Liver (tissue), 9 donors: ENCODE measurements around the gene ANK3. TPM values are rescaled to one million over a fixed set of nuclear protein-coding genes. Genes with fewer than 3 reads are reported as not detected.
"Not testable (repeated sequence)": the region's sequence is repeated elsewhere in the genome, so short reads cannot be mapped to it uniquely, and the experiment has no call there.

Experiments used
- DNase-seq: peaks from one replicate; pipeline ENCODE4 v3.0.0-alpha.2; 2017; ENCODE audit warnings: low spot score
- H3K27ac ChIP-seq, 2 donors: one replicate each; pipeline ENCODE4 v1.7.0; 2013; ENCODE audit warnings: inconsistent platforms in 2 of 2, low read length in 2 of 2, control low read depth in 1 of 2, low read depth in 1 of 2, mild to moderate bottlenecking in 1 of 2
- H3K27me3 ChIP-seq, 4 donors: one replicate each; pipeline versions ENCODE4 v1.6.1 to v1.7.0; 2013; ENCODE audit warnings: low read length in 3 of 4, inconsistent platforms in 1 of 4, mild to moderate bottlenecking in 1 of 4, moderate library complexity in 1 of 4; ENCODE audit not compliant: control insufficient read depth in 4 of 4, insufficient read depth in 4 of 4
- H3K36me3 ChIP-seq, 4 donors: one replicate each; pipeline versions ENCODE4 v1.6.1 to v1.7.0; 2013; ENCODE audit warnings: low read length in 3 of 4, mild to moderate bottlenecking in 3 of 4, low read depth in 1 of 4, moderate library complexity in 1 of 4; ENCODE audit not compliant: control insufficient read depth in 4 of 4, insufficient read depth in 3 of 4
- H3K4me1 ChIP-seq, 4 donors: one replicate each; pipeline versions ENCODE4 v1.6.1 to v1.7.0; 2013; ENCODE audit warnings: low read length in 3 of 4, mild to moderate bottlenecking in 3 of 4, moderate library complexity in 1 of 4; ENCODE audit not compliant: control insufficient read depth in 4 of 4, insufficient read depth in 4 of 4
- H3K4me3 ChIP-seq, 3 donors: one replicate each; pipeline versions ENCODE4 v1.6.1 to v1.7.0; 2013; ENCODE audit warnings: low read length in 3 of 3, control low read depth in 1 of 3, low read depth in 1 of 3, mild to moderate bottlenecking in 1 of 3
- H3K9ac ChIP-seq, 2 donors: one replicate each; pipeline ENCODE4 v1.7.0; 2013; ENCODE audit warnings: low read length in 2 of 2, mild to moderate bottlenecking in 2 of 2, moderate library complexity in 2 of 2, control low read depth in 1 of 2, low read depth in 1 of 2
- H3K9me3 ChIP-seq, 4 donors: one replicate each; pipeline versions ENCODE4 v1.6.1 to v1.7.0; 2013; ENCODE audit warnings: low read length in 3 of 4; ENCODE audit not compliant: control insufficient read depth in 4 of 4
- FOXA1 ChIP-seq: IDR thresholded peaks from 2 replicates; pipeline ENCODE4 v1.6.1; 2016; ENCODE audit warnings: antibody characterized with exemption
- FOXA2 ChIP-seq: IDR thresholded peaks from 2 replicates; pipeline ENCODE4 v1.6.1; 2016; ENCODE audit warnings: antibody characterized with exemption
- HNF4G ChIP-seq: IDR thresholded peaks from 2 replicates; pipeline ENCODE4 v1.6.1; 2016; ENCODE audit warnings: antibody characterized with exemption
- JUND ChIP-seq, 2 donors: IDR thresholded peaks; 2 replicates each; pipeline ENCODE4 v1.6.1; 2016; ENCODE audit warnings: antibody characterized with exemption in 2 of 2
- NR2F2 ChIP-seq: IDR thresholded peaks from 2 replicates; pipeline ENCODE4 v1.6.1; 2016; ENCODE audit warnings: antibody characterized with exemption
- RAD21 ChIP-seq, 2 donors: IDR thresholded peaks; 2 replicates each; pipeline ENCODE4 v1.6.1; 2016; ENCODE audit warnings: antibody characterized with exemption in 2 of 2, mild to moderate bottlenecking in 2 of 2
- RXRA ChIP-seq, 2 donors: IDR thresholded peaks; 2 replicates each; pipeline ENCODE4 v1.6.1; 2017 to 2018; ENCODE audit warnings: antibody characterized with exemption in 2 of 2, mild to moderate bottlenecking in 1 of 2
- SP1 ChIP-seq: IDR thresholded peaks from 2 replicates; pipeline ENCODE4 v1.6.1; 2018; ENCODE audit warnings: antibody characterized with exemption, mild to moderate bottlenecking
- TAF1 ChIP-seq: conservative IDR thresholded peaks from 2 replicates; pipeline ENCODE4 v1.6.1; 2016; ENCODE audit warnings: antibody characterized with exemption, mild to moderate bottlenecking
- WGBS: extraction: QIAGEN DNeasy Blood & Tissue Kit; methylation state at CpG from one replicate; pipeline ENCODE4 v1.1.7; 2013; 5-methylcytosine and 5-hydroxymethylcytosine counted together
- polyA plus RNA-seq, 2 donors: library from polyadenylated mRNA; stranded (reverse) in 1 of 2; unstranded in 1 of 2; fragments of 200-250 nt in 1 of 2; fragments of >200 nt in 1 of 2; fragmentation: Nextera tagmentation in 1 of 2; extraction: Ambion mirVana in 1 of 2; gene quantifications; one replicate each; pipeline versions ENCODE4 v1.2.1 to v1.2.3, GENCODE V29; 2013 to 2015
- total RNA-seq, 2 donors: library from RNA; depleted of rRNA; stranded (reverse); fragments of >200 nt; gene quantifications; one replicate each; pipeline ENCODE4 v1.2.3, GENCODE V29; 2014
- TF ChIP-seq, protein P1 (sequence below): IDR thresholded peaks from 2 replicates; pipeline ENCODE4 v1.6.1; 2016; ENCODE audit warnings: antibody characterized with exemption
- TF ChIP-seq, protein P2 (sequence below): IDR thresholded peaks from 2 replicates; pipeline ENCODE4 v1.6.1; 2016; ENCODE audit warnings: antibody characterized with exemption, mild to moderate bottlenecking
- donor health status: healthy.
- donor health status: healthy.
- donor health status: healthy.
- donor health status: healthy.
- donor health status: healthy.

The ANK3 gene
- total and polyA plus RNA-seq, 4 donors = 5.7 to 30.0 (median 9.7) TPM

GRCh38 chr10:60293581-60294175 is 96.0 kb downstream of the ANK3 start:
- no peak for DNase-seq
- no peak overlapping the region for H3K4me3 ChIP-seq
- TF ChIP-seq, protein P1, sequence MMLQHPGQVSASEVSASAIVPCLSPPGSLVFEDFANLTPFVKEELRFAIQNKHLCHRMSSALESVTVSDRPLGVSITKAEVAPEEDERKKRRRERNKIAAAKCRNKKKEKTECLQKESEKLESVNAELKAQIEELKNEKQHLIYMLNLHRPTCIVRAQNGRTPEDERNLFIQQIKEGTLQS = no peak
- TF ChIP-seq JUND (IDR thresholded peaks at IDR 0.05) (no peak), TAF1 (no peak)
- TF ChIP-seq, protein P2, sequence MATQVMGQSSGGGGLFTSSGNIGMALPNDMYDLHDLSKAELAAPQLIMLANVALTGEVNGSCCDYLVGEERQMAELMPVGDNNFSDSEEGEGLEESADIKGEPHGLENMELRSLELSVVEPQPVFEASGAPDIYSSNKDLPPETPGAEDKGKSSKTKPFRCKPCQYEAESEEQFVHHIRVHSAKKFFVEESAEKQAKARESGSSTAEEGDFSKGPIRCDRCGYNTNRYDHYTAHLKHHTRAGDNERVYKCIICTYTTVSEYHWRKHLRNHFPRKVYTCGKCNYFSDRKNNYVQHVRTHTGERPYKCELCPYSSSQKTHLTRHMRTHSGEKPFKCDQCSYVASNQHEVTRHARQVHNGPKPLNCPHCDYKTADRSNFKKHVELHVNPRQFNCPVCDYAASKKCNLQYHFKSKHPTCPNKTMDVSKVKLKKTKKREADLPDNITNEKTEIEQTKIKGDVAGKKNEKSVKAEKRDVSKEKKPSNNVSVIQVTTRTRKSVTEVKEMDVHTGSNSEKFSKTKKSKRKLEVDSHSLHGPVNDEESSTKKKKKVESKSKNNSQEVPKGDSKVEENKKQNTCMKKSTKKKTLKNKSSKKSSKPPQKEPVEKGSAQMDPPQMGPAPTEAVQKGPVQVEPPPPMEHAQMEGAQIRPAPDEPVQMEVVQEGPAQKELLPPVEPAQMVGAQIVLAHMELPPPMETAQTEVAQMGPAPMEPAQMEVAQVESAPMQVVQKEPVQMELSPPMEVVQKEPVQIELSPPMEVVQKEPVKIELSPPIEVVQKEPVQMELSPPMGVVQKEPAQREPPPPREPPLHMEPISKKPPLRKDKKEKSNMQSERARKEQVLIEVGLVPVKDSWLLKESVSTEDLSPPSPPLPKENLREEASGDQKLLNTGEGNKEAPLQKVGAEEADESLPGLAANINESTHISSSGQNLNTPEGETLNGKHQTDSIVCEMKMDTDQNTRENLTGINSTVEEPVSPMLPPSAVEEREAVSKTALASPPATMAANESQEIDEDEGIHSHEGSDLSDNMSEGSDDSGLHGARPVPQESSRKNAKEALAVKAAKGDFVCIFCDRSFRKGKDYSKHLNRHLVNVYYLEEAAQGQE = no peak
- no peaks in the 10 kb centered on the region for H3K9me3 ChIP-seq
- no peaks in the 10 kb centered on the region for H3K27me3 ChIP-seq
- peaks cover 0 to 6% (median under 1%) of the 10 kb centered on the region in 4 donors for H3K4me1 ChIP-seq
- no peaks in the 10 kb centered on the region for H3K36me3 ChIP-seq
- no peak overlapping the region for H3K27ac ChIP-seq
- 87% methylated on average over 6 of the region's 6 CpGs for WGBS
- no peak overlapping the region for H3K9ac ChIP-seq

GRCh38 chr10:60292998-60293397 is 96.7 kb downstream of the ANK3 start:
- 85% methylated on average over 8 of the region's 8 CpGs for WGBS

GRCh38 chr10:60292536-60292935 is 97.1 kb downstream of the ANK3 start:
- not testable (repeated sequence) for H3K9me3 ChIP-seq, H3K9ac ChIP-seq, H3K27me3 ChIP-seq, H3K4me3 ChIP-seq, DNase-seq, H3K4me1 ChIP-seq, H3K36me3 ChIP-seq
- H3K27ac ChIP-seq = peak overlapping the region in 1 of 2 donors; percentile 33
- 74% methylated on average over 6 of the region's 6 CpGs for WGBS

More at GRCh38 chr10:60292998-60293397, 96.7 kb downstream of the ANK3 start:
- no peak for TF ChIP-seq HNF4G
- no peak for TF ChIP-seq NR2F2
- no peak for TF ChIP-seq FOXA1
- no peak for TF ChIP-seq SP1
- Histone ChIP-seq H3K9ac (no peak overlapping the region), H3K27me3 (no peaks in the 10 kb centered on the region), H3K27ac (peak overlapping the region; percentile 27 to 33), H3K4me1 (peaks cover 0 to 6% (median under 1%) of the 10 kb centered on the region in 4 donors), H3K36me3 (no peaks in the 10 kb centered on the region), H3K4me3 (no peak overlapping the region), H3K9me3 (no peaks in the 10 kb centered on the region)
- no peak for DNase-seq

GRCh38 chr10:60291344-60291930 is 98.2 kb downstream of the ANK3 start:
- H3K4me3 ChIP-seq = no peak overlapping the region
- H3K9ac ChIP-seq = no peak overlapping the region
- no peaks in the 10 kb centered on the region for H3K27me3 ChIP-seq
- H3K27ac ChIP-seq = no peak overlapping the region
- no peak for DNase-seq
- TF ChIP-seq NR2F2 (no peak), TAF1 (no peak), RXRA (IDR thresholded peaks at IDR 0.05) (no peak), FOXA2 (no peak), RAD21 (IDR thresholded peaks at IDR 0.05) (no peak)
- WGBS = 92% methylated on average over 5 of the region's 5 CpGs
- H3K9me3 ChIP-seq = no peaks in the 10 kb centered on the region
- H3K4me1 ChIP-seq = peaks cover 0 to 6% (median under 1%) of the 10 kb centered on the region in 4 donors
- no peaks in the 10 kb centered on the region for H3K36me3 ChIP-seq
